ENCODE measurements around the gene GRK6. TPM values are rescaled to one million over a fixed set of nuclear protein-coding genes. Genes with fewer than 3 reads are reported as not detected.
A peak's percentile ranks its signal among the peaks of the same experiment; 100 is the strongest.

Gene GRK6
- 90.4 TPM for polyA plus RNA-seq (2012; ENCODE audit: insufficient read length, low read depth)

GRCh38 chr5:177426566-177427210 is at the start of gene GRK6:
Gene GRK6 (plus strand): TSS chr5:177426676. CDS start chr5:177426846, 170 bp downstream.
- peak in 1 of 2 experiments; percentile 27; a peak in 1 of 4 replicates for TF ChIP-seq REST (IDR thresholded peaks at IDR 0.05; ENCODE audit: insufficient read depth in 1 of 2, low read depth in 2 of 2, low read length in 2 of 2)
- TF ChIP-seq POLR2AphosphoS5 (IDR thresholded peaks at IDR 0.05; ENCODE audit: low read depth, low read length): no peak
- TF ChIP-seq FOXP2 (optimal IDR thresholded peaks at IDR 0.05; ENCODE audit: borderline replicate concordance, extremely low read depth, extremely low read length, insufficient read depth): peak; percentile 43
- TF ChIP-seq TAF1 (IDR thresholded peaks at IDR 0.05; ENCODE audit: borderline replicate concordance, insufficient read depth, low read length): 0 out of 2 replicates have a peak, but pooled peaks have one; percentile 62
- no peak for TF ChIP-seq SIN3A (IDR thresholded peaks at IDR 0.05; ENCODE audit: borderline replicate concordance, insufficient read depth, low read length)

- TF ChIP-seq POLR2AphosphoS5 (IDR thresholded peaks at IDR 0.05; ENCODE audit: low read depth, low read length) (no peak), FOXP2 (optimal IDR thresholded peaks at IDR 0.05; ENCODE audit: borderline replicate concordance, extremely low read depth, extremely low read length, insufficient read depth) (no peak), TAF1 (IDR thresholded peaks at IDR 0.05; ENCODE audit: borderline replicate concordance, insufficient read depth, low read length) (no peak), SIN3A (IDR thresholded peaks at IDR 0.05; ENCODE audit: borderline replicate concordance, insufficient read depth, low read length) (no peak)
Measured at GRCh38 chr5:177377851-177378776, 48.4 kb upstream of the GRK6 start.

DNA sequence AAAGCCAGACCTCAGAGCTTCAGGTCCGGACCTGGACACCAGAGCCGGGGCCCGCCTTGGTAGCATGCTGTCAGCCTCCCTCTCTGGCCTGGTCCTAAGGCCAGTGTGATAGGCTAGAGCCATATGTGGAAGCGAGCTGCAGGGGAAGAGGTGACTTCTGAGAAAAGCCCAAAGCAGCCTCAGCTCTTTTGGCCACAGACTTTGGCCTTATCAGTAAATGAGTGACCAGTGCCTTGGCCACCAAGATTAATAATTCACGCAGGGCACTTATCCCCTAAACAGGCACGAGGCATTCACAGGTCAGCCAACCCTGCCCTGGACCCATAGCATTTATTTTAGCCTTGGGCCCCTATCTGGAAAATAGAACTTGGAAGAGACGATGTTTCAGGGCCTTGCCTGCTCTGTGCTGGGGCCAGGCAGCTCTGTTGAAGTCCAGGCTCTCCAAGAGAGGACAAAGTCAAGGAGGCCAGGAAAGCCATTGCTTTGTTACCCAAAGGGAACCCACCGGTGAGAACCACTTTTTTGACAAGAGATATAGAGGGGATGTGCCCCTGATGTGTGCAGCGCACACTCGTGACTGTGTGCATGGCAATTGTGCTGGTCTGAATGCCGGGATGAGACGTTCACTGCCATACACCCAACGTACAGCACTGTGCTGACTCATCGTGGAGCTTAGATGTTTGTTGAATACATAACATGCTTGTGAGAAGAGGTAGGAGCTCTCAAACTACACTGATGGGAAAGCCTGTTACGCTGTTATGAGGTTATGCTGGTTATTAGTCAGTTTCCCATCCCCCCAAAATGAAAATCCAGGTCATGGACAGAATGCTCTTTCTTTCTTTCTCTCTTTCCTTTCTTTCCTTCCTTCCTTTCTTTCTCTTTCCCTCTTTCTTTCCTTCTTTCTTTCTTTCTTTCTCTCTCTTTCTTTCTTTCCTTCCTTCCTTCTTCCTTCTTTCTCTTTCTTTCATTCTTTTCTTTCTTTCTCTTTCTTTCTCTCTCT is 47.3 kb upstream of the GRK6 start:
- TF ChIP-seq SIN3A (IDR thresholded peaks at IDR 0.05; ENCODE audit: borderline replicate concordance, insufficient read depth, low read length): no peak
- TF ChIP-seq TAF1 (IDR thresholded peaks at IDR 0.05; ENCODE audit: borderline replicate concordance, insufficient read depth, low read length): no peak
- TF ChIP-seq POLR2AphosphoS5 (IDR thresholded peaks at IDR 0.05; ENCODE audit: low read depth, low read length): no peak
- TF ChIP-seq REST (IDR thresholded peaks at IDR 0.05; ENCODE audit: insufficient read depth in 1 of 2, low read depth in 2 of 2, low read length in 2 of 2): no peak
- TF ChIP-seq FOXP2 (optimal IDR thresholded peaks at IDR 0.05; ENCODE audit: borderline replicate concordance, extremely low read depth, extremely low read length, insufficient read depth): no peak

GRCh38 chr5:177380805-177381126 is 45.7 kb upstream of the GRK6 start:
- no peak for TF ChIP-seq SIN3A (IDR thresholded peaks at IDR 0.05; ENCODE audit: borderline replicate concordance, insufficient read depth, low read length)
- TF ChIP-seq FOXP2 (optimal IDR thresholded peaks at IDR 0.05; ENCODE audit: borderline replicate concordance, extremely low read depth, extremely low read length, insufficient read depth): no peak
- no peak for TF ChIP-seq REST (IDR thresholded peaks at IDR 0.05; ENCODE audit: insufficient read depth in 1 of 2, low read depth in 2 of 2, low read length in 2 of 2)
- TF ChIP-seq TAF1 (IDR thresholded peaks at IDR 0.05; ENCODE audit: borderline replicate concordance, insufficient read depth, low read length): no peak
- no peak for TF ChIP-seq POLR2AphosphoS5 (IDR thresholded peaks at IDR 0.05; ENCODE audit: low read depth, low read length)
